Ovary (tissue), 9 donors: ENCODE measurements around the gene LSP1. TPM values are rescaled to one million over a fixed set of nuclear protein-coding genes. Genes with fewer than 3 reads are reported as not detected.

Experiments
- DNase-seq, 5 donors: peaks; one replicate each; pipeline ENCODE4 v3.0.0-alpha.2; 2019 to 2020
- H3K27ac ChIP-seq, 2 donors: fragments of 200-600 bp; one replicate each; pipeline versions ENCODE4 v1.5.1 to v1.8.0; 2019 to 2022
- H3K27me3 ChIP-seq: fragments of 200-600 bp; one replicate; pipeline ENCODE4 v1.8.0; 2022
- H3K36me3 ChIP-seq: fragments of 200-600 bp; sonication (generic); one replicate; pipeline ENCODE4 v1.5.1; 2019
- H3K4me1 ChIP-seq: one replicate; pipeline ENCODE4 v1.8.1; 2013; ENCODE audit warnings: mild to moderate bottlenecking, moderate library complexity; ENCODE audit not compliant: insufficient read depth
- H3K4me3 ChIP-seq: fragments of 200-600 bp; sonication (generic); one replicate; pipeline ENCODE4 v1.5.1; 2017
- H3K9me3 ChIP-seq, 2 donors: fragments of 200-600 bp in 1 of 2; sonication (generic) in 1 of 2; one replicate each; pipeline versions ENCODE4 v1.5.1 to v1.8.1; 2013 to 2019; ENCODE audit warnings: mild to moderate bottlenecking in 1 of 2, moderate library complexity in 1 of 2
- EP300 ChIP-seq: sonication (generic); formaldehyde crosslinking; IDR thresholded peaks from one replicate; pipeline ENCODE4 v1.6.1; 2017; ENCODE audit warnings: antibody characterized with exemption
- POLR2A ChIP-seq: fragments of 450-650 bp; IDR thresholded peaks from one replicate; pipeline ENCODE4 v1.6.1; 2017; ENCODE audit warnings: antibody characterized with exemption, mild to moderate bottlenecking, moderate library complexity
- WGBS, 3 donors: extraction: QIAGEN DNeasy Blood & Tissue Kit in 1 of 3; methylation state at CpG; one replicate each; pipeline versions ENCODE4 v1.1.5 to v1.1.7; 2013 to 2017; 5-methylcytosine and 5-hydroxymethylcytosine counted together
- intact Hi-C, 4 donors: fragments of 100-400 bp; cut with DNase I; formaldehyde crosslinking; loops; one replicate each; pipeline versions ENCODE4 v1.11.0 to v1.15.1; 2022 to 2023
- polyA plus RNA-seq, 2 donors: library from polyadenylated mRNA; stranded (reverse); fragments of 200-250 nt in 1 of 2; fragments of 350-450 nt in 1 of 2; fragmentation: Illumina TruSeq in 1 of 2; extraction: RNeasy Lipid Tissue Mini Kit (QIAGEN cat#74804) in 1 of 2; gene quantifications; one replicate each; pipeline ENCODE4 v1.2.3, GENCODE V29; 2013 to 2014
- total RNA-seq, 7 donors: library from RNA; depleted of rRNA in 2 of 7; stranded (reverse); fragments of >200 nt in 2 of 7; fragmentation: NEBNext Ultra II Directional in 3 of 7; extraction: Animal tissue kit (Norgen Biotek cat#: 25700) in 3 of 7; gene quantifications; one replicate each; pipeline versions ENCODE4 v1.1.0 to v1.2.4, GENCODE V29; 2016 to 2023
- TF ChIP-seq, protein P1 (sequence below), 3 donors: fragments of 450-650 bp in 2 of 3; fragments of 200-600 bp in 1 of 3; IDR thresholded peaks; one replicate each; pipeline versions ENCODE4 v1.5.1 to v1.8.0; 2016 to 2022; ENCODE audit warnings: antibody characterized with exemption in 3 of 3, mild to moderate bottlenecking in 1 of 3
- donor health status: DM: no; HTN: no; CAD: no; lungs with moderate emphysema.
- donor health status: DM: no; HTN: no; CAD: no.
- donor health status: Bipolar disorder and iron deficiency.
- donor health status: DM: yes; HTN: yes; CAD: no.
- donor health status: DM: no; HTN: no; CAD: no.
- donor health status: DM: yes; HTN: yes; CAD: no.

LSP1 gene
- total and polyA plus RNA-seq, 9 donors: 3.5 to 22.0 (median 9.0) TPM

DNA sequence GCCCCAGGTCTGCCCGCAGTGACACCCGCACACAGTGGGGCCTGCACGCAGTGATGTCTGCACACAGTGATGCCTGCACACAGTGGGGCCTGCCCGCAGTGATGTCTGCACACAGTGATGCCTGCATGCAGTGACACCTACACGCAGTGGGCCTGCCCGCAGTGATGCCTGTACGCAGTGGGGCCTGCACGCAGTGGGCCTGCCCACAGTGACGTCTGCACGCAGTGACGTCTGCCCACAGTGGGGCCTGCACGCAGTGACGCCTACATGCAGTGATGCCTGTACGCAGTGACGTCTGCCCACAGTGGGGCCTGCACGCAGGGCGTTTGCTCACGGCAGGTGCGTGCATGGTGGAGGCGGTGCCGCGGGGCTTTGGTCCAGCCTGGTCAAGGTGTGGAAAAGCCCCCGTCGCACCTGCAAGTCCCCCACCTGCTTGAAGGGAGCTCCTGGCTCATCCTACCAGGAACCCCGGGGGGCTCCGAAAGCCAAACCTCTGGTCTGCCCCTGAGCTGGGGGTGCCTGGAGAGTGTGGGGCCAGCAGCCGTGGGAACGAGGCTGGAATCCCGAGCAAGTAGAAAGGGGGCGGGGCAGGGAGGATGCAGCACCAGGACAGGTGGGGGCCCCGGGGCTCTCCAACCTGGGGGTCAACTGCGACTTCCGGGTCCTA, 27.0 kb upstream of the LSP1 start:
- Histone ChIP-seq H3K4me3 (no peak overlapping the region), H3K27ac (no peak overlapping the region), H3K27me3 (no peaks in the 10 kb centered on the region), H3K36me3 (no peaks in the 10 kb centered on the region), H3K4me1 (no peaks in the 10 kb centered on the region), H3K9me3 (no peaks in the 10 kb centered on the region)
- WGBS, 3 donors: 88 to 90% (median 89%) methylated on average over 26 to 33 of the region's 33 CpGs
- intact Hi-C loops: loop anchor here in 2 of 4 donors (5.0 kb wide), 2 partner anchors 174 to 1264 kb away; partner anchors contain the start of genes LMNTD2 (in 1 of the 2) and RASSF7 (in 1 of the 2)
- DNase-seq: no peak
- TF ChIP-seq, protein P1, sequence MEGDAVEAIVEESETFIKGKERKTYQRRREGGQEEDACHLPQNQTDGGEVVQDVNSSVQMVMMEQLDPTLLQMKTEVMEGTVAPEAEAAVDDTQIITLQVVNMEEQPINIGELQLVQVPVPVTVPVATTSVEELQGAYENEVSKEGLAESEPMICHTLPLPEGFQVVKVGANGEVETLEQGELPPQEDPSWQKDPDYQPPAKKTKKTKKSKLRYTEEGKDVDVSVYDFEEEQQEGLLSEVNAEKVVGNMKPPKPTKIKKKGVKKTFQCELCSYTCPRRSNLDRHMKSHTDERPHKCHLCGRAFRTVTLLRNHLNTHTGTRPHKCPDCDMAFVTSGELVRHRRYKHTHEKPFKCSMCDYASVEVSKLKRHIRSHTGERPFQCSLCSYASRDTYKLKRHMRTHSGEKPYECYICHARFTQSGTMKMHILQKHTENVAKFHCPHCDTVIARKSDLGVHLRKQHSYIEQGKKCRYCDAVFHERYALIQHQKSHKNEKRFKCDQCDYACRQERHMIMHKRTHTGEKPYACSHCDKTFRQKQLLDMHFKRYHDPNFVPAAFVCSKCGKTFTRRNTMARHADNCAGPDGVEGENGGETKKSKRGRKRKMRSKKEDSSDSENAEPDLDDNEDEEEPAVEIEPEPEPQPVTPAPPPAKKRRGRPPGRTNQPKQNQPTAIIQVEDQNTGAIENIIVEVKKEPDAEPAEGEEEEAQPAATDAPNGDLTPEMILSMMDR (IDR thresholded peaks at IDR 0.05): no peak
- TF ChIP-seq EP300 (no peak), POLR2A (no peak)

DNA sequence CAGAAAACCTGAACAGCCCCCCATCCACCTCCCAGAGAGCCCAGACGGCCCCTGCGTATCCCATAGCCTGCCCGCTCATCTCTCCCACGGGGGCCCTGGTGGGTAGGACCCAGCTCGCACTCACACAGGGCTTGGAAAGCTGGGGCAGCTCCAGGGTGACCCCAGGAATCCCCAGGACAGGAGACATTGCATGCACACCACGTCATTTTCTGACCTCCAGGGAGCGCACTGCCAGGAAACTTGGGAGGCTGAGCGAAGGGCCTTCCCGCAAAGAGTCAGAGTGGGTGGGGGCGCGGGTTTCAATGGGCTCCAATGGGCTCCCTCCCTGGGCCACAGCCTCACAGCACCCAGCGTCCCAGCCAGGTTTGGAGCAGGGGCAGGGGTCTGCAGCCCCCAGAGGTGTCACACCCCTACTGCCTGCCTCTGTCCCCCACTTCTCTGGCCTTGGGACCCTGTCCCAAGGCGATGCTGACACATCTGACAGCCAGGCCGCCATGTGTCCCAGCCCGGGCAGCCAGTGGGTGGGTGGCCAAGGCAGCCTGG, 26.3 kb upstream of the LSP1 start:
- TF ChIP-seq, protein P1 (IDR thresholded peaks at IDR 0.05): no peak
- no peak for TF ChIP-seq POLR2A
- no peak for TF ChIP-seq EP300
- Histone ChIP-seq H3K36me3 (no peaks in the 10 kb centered on the region), H3K9me3 (no peaks in the 10 kb centered on the region), H3K27me3 (no peaks in the 10 kb centered on the region), H3K27ac (no peak overlapping the region), H3K4me1 (no peaks in the 10 kb centered on the region), H3K4me3 (no peak overlapping the region)
- DNase-seq: no peak
- intact Hi-C loops: loop anchor here in 2 of 4 donors (5.0 kb wide), 2 partner anchors 174 to 1264 kb away; partner anchors contain the start of genes LMNTD2 (in 1 of the 2) and RASSF7 (in 1 of the 2)
- 79 to 83% (median 82%) methylated on average over 15 of the region's 15 CpGs for WGBS, 3 donors

DNA sequence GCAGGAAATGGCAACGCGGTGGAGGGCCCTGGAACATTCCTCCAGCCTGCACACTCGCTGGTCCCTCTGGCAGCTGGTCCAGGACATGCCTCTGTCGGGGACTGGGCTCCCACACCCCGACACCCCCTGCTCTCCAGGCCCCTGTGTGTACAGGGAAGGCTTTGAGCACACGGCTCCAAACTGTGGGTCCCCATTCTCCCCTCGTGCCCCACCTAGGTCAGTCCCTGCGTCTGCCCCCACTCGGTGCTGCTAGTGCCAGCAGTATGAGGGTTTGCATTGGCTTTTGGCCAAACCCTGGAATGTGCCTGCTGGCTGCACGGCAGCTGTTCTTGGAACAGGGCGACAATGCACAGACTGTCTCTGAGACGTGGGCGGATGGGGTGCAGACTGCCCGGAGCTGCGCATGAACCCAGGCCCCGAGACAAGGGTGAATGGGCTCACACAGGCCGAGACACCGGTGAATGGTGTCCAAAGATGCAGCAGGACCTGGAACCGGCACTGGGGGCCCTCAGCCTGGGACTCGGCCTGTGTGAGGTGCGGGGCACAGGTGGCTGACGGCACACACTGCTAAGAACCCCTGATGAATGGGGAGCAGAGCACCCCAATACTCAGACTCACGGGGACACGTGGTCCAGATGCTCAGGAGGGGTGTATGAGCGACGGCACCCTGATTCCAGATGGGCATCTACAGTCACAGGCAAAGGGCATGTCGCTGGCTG, 25.6 kb upstream of the LSP1 start:
- peak in 1 of 5 donors; percentile 31 for DNase-seq
- TF ChIP-seq EP300: no peak
- TF ChIP-seq, protein P1 (IDR thresholded peaks at IDR 0.05): no peak
- H3K4me1 ChIP-seq: no peaks in the 10 kb centered on the region
- intact Hi-C loops: loop anchor here in 2 of 4 donors (5.0 kb wide), 2 partner anchors 175 to 1265 kb away; partner anchors contain the start of genes LMNTD2 (in 1 of the 2) and RASSF7 (in 1 of the 2)
- no peak overlapping the region for H3K27ac ChIP-seq
- H3K36me3 ChIP-seq: no peaks in the 10 kb centered on the region
- H3K4me3 ChIP-seq: no peak overlapping the region
- no peaks in the 10 kb centered on the region for H3K9me3 ChIP-seq
- 50 to 62% (median 54%) methylated on average over 25 to 27 of the region's 27 CpGs for WGBS, 3 donors
- no peaks in the 10 kb centered on the region for H3K27me3 ChIP-seq

DNA sequence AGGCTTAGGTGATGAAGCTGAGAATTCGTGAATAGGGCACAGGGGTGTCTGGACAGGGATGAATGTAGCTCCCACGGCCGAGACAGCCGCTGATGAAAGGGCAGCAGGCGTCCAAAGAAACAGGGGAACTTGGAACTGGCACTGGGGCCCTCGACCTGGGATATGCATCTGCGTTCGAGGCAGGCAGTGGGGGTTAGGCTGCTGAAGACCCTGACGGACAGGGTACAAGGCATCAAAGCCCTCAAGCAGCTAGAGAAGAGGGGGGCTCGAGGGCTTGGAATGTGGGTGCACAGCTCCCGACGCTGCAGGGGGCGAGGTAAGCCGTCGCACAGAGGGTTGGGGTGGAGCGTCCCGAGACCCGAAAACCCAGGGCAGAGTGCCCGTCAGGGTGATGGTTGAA, 25.0 kb upstream of the LSP1 start:
- no peak for DNase-seq
- no peaks in the 10 kb centered on the region for H3K36me3 ChIP-seq
- H3K27ac ChIP-seq: no peak overlapping the region
- no peaks in the 10 kb centered on the region for H3K4me1 ChIP-seq
- H3K27me3 ChIP-seq: no peaks in the 10 kb centered on the region
- WGBS, 3 donors: 83 to 86% (median 85%) methylated on average over 19 of the region's 19 CpGs
- intact Hi-C loops: loop anchor here in 2 of 4 donors (5.0 kb wide), 2 partner anchors 176 to 1266 kb away; partner anchors contain the start of genes LMNTD2 (in 1 of the 2) and RASSF7 (in 1 of the 2)
- no peak overlapping the region for H3K4me3 ChIP-seq
- no peaks in the 10 kb centered on the region for H3K9me3 ChIP-seq
- TF ChIP-seq, protein P1 (IDR thresholded peaks at IDR 0.05): no peak
- no peak for TF ChIP-seq EP300
- TF ChIP-seq POLR2A: no peak
